GM21717 (cell line): Measurements from ENCODE around the gene KAZN.
"Not testable (repeated sequence)": the region's sequence is repeated elsewhere in the genome, so short reads cannot be mapped to it uniquely, and the experiment has no call there.

Experiments used
- ATAC-seq: cut with Tn5 transposase; IDR thresholded peaks from one replicate; pipeline ENCODE4 v1.9.1; 2021; ENCODE audit warnings: mild to moderate bottlenecking, moderate library complexity; ENCODE audit not compliant: unreplicated experiment

The KAZN gene

GRCh38 chr1:15039017-15039648 lies 440.6 kb downstream of the KAZN start:
- ATAC-seq = no peak

- no peak for ATAC-seq
Observed at GRCh38 chr1:15039901-15040300, 441.4 kb downstream of the KAZN start.

DNA sequence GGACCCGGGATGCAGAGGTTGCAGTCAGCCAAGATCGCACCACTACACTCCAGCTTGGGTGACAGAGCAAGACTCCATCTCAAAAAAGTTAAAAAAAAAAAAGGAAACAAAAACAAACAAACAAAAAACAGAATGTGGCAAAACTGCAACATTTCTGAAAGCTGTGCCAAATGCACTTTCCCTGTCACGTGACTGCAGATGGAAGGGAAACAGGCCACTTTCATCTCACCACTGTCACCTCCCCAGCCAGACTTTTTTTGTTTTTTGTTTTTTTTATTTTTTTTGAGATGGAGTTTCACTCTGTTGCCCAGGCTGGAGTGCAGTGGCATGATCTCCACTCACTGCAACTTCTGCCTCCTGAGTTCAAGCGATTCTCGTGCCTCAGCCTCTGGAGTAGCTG lies 442.2 kb downstream of the KAZN start:
- ATAC-seq = not testable (repeated sequence)

GRCh38 chr1:15042866-15043265 lies 444.4 kb downstream of the KAZN start:
- ATAC-seq = no peak

GRCh38 chr1:15043934-15044333 lies 445.4 kb downstream of the KAZN start:
- no peak for ATAC-seq

- ATAC-seq = no peak
Observed at GRCh38 chr1:15045123-15045522, 446.6 kb downstream of the KAZN start.

DNA sequence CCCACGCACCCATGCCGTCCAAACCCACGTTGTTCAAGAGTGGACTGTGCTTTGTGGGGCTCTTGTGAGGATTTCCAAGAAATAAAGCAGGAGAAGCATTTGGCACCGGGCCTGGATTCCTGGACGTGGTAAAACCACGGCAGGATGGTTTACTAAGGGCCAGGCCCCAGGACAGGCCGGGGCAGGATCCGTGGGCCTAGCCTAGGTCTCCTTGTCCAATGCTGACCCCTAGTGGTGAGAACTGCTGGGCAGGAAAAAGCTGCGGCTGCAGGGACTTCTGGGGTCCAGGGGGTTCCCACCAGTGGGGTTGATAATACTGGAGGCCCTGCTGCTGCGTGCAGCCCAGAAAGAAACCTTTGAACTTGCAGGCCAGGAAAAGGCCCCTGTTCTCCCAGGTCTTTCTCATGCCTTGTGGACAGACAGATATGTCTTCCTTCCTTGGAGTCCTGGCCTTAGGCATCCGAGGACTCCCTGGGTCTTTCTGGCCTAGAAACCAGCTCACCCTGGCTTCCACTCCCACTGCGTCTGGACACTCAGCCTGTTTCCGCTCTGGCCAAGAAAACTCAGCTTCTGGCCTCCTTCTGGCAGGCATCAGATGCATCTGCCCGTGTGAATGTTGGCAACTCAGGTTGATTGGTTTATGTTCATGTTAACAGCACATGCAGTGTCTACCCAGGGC lies 448.1 kb downstream of the KAZN start:
- no peak for ATAC-seq

DNA sequence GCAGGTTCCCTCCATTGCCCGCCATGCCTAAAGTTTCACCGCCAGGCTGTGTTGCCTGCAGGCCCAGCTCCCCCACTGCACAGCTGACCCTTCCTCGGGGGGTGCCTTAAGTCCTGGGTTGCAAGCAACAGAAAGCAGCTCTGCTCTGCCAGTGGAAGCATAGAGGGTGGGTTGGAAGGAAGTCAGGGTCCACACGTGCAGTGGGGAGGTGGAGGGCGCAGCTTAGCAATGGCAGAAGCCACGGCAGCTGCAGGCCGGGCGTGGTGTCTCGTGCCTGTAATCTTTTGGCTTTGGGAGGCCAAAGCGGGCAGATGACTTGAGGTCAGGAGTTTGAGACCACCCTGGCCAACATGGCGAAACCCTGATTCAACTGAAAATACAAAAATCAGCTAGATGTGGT lies 448.8 kb downstream of the KAZN start:
- ATAC-seq = no peak

DNA sequence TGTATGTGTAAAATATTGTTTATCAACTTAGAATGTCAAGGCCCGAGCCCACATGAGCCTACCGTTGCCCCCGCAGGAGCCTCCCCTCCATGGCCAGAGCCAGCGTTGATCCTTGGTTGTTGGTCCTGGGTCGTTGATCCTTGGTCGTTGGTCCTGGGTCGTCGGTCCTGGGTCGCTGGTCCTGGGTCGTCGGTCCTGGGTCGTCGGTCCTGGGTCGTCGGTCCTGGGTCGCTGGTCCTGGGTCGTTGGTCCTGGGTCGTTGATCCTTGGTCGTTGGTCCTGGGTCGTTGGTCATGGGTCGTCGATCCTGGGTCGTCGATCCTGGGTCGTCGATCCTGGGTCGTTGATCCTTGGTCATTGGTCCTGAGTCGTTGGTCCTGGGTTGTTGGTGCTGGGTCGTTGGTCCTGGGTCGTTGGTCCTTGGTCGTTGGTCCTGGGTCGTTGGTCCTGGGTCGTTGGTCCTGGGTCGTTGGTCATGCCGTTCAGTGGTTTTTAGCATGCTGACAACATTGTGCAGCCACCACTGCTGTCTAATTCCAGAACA lies 450.0 kb downstream of the KAZN start:
- no peak for ATAC-seq

DNA sequence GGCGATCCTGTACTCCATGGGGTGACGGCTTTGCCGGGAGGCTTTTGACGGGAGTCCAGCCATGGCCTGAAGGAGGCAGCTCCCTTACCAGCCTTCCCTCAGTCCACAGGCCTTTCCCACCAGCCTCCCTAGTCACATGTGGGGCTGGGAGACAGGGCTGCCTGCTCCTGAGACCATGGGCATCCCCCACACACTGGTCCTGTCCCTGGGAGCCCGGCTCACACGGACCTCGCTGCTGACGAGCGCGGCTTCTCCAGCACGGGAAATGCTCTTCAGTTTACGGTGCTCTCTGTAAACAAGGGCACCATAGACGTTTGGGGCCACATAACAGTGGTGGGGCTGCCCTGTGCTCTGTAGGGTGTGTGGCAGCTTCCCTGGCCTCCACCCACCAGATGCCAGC lies 450.6 kb downstream of the KAZN start:
- ATAC-seq = no peak

GRCh38 chr1:15051882-15052528 lies 453.5 kb downstream of the KAZN start:
- ATAC-seq = no peak

DNA sequence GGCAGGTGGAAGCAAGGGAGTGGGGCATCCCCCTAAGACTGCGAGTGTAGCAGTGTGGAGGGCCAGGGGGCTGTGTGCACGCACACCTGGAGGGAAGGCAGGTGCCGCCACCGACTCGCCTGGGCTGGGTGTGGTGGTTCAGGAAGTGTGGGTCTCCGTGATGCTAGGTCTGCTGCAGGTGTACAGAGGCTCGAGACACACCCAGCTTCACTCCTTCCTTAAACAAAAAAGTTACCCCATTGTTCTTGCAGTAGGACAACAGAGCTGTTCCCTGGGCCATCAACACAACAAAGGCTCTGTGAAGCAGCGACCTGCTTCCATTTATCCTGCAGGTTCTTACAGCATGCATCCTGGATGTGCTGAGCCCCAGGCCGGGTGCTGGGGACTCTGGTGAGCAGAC lies 454.7 kb downstream of the KAZN start:
- ATAC-seq = no peak

DNA sequence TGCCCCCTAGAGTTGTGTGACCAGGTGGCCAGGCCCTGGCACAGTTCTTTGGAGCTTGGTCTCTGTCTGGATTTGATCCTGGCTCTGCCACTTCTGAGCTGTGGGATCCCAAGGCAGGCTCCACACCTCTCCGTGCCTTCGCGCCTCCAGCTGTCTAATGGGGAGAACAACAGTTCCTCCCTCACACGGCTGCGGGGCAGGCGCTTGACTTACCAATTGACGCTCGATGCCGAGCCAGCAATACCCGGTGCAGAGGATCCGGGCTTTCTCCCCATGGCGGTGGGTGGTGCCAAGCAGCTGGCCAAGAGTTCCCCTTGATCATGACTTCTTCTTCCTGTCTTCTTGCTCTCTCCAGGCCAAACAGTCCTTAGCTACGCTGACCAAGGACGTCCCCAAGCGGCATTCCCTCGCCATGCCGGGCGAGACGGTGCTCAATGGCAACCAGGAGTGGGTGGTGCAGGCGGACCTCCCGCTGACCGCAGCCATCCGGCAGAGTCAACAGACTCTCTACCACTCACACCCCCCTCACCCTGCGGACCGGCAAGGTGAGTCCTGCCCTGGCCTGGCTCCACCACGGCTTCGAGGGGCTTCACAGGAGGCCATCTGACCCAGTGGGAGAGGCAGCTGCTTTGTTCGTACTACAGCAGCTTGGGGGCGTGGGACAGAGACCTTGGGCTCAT lies 457.4 kb downstream of the KAZN start:
- ATAC-seq = no peak

DNA sequence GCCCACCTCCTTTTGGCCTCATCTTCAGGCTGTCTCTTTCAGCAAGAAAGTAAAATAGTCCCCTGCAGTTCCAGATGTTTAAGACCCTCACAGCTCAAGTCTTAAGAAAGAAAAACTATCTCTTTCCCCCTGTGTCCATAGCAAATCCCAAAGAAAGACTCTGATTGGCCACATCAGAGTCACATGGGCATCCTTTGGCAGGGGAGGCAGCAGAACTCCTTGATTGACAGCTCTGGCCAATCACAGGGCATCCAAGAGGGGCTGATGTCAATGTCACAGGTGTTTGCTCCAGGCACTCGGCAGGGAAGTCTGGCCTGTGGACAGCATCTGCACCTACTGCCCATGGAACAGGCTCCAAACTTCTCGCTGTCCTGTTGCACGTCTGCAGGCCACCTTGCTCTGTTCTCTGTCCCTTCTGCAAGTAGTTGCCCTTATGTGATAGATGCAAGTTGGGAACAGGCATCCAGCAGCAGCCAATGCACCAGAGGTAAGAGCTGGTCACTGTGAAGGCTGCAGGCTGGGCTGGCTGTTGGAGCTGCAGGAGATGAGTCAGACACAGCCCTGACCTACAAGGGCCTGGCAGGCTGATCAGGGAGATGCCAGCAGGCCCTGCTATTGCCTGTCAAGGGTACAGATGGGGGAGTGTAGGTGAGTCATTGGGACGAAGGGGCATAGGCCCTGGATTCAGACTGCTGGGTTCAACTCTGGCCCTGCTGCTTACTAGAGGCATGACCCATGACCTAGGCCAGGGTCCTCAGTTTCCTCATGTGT lies 458.2 kb downstream of the KAZN start:
- no peak for ATAC-seq

DNA sequence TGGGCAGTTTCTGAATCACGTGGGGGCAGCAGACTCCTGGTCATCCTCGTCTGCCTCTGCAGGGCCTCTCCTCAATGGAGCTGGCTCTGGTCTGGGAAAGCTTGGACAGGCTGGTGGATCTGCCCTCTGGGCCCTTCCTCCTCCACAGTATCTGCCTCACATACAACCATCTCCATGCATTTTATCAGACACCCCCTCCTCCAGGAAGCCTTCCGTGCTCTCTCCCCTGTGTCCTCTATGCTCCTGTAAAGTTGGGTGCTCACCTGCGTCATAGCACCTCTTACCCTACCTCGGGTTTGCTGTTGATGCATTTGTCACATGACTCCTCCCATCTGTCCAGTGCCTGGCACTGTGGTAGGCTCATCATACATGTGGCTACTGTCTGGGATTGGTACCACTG lies 459.3 kb downstream of the KAZN start:
- ATAC-seq = no peak

DNA sequence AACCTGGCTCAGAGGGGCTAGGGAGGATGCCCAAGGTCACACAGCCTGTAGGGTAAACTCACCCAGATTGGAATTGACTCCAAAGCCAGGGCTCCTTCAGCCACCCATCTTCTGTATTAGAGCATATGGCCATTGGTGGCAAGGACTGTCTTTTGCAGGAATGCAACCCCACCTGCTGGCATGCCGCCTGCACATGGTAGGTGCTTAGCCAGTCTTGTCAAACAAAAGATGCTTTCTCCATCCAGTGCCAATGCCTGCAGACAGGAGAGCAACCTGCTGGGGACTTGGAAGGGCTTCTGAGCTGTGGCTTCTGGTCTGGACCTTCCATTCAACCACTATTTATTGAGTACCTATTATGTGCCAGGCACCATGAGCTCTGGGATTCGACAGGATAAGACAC lies 459.8 kb downstream of the KAZN start:
- ATAC-seq = no peak

- ATAC-seq = no peak
Observed at GRCh38 chr1:15060104-15060503, 461.6 kb downstream of the KAZN start.

GRCh38 chr1:15062479-15063099 lies 464.1 kb downstream of the KAZN start:
- no peak for ATAC-seq

GRCh38 chr1:15063346-15063745 lies 464.9 kb downstream of the KAZN start:
- ATAC-seq = no peak

DNA sequence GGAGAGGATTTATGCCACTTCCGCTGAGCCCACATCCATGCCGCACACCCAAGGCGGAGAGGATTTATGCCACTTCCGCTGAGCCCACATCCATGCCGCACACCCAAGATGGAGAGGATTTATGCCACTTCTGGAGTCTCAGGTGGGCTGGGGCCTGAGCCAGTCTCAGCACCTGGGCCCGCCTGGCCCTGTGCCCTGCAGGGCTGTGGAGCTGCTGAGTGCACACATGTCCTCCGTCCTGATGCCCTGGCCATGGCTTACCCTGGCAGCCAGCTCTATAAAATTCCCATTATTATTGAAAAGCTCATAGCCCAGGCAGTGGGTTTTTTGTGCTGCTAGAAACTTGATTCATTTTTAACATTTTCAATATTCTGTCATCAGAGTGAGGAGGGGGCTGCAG lies 465.3 kb downstream of the KAZN start:
- no peak for ATAC-seq
